ENCODE results near the gene ACP4.

DNA sequence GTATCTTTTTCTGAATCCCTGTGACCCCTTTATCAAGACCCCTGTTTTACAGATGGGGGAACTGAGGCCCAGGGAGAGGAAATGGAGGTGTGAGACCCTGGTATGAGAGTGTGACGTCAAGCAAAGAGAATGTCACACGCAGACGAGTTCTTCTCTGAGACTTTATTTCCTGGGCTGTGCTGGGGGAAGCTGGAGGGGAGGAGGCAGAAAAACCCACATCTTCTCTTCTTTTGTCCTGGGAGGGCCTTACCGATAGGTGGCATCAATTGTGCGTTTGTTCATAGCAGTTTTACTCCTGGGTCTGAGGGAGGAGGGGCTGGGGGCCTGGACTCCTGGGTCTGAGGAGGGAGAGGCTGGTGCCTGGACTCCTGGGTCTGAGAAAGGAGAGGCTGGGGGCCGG lies 48.0 kb downstream of the ACP4 start:
- TF ChIP-seq, protein P1, sequence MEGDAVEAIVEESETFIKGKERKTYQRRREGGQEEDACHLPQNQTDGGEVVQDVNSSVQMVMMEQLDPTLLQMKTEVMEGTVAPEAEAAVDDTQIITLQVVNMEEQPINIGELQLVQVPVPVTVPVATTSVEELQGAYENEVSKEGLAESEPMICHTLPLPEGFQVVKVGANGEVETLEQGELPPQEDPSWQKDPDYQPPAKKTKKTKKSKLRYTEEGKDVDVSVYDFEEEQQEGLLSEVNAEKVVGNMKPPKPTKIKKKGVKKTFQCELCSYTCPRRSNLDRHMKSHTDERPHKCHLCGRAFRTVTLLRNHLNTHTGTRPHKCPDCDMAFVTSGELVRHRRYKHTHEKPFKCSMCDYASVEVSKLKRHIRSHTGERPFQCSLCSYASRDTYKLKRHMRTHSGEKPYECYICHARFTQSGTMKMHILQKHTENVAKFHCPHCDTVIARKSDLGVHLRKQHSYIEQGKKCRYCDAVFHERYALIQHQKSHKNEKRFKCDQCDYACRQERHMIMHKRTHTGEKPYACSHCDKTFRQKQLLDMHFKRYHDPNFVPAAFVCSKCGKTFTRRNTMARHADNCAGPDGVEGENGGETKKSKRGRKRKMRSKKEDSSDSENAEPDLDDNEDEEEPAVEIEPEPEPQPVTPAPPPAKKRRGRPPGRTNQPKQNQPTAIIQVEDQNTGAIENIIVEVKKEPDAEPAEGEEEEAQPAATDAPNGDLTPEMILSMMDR (IDR thresholded peaks at IDR 0.05; ENCODE audit: poor library complexity), result peak; percentile 10
- TF ChIP-seq EZH2 (IDR thresholded peaks at IDR 0.05; ENCODE audit: borderline replicate concordance), result no peak
- TF ChIP-seq EZH2phosphoT487 (IDR thresholded peaks at IDR 0.05; ENCODE audit: low read depth, severe bottlenecking, unreplicated experiment), result no peak

Measured in hepatocyte (in vitro differentiated cells).